ENCODE results near the gene MT1B. TPM values are rescaled to one million over a fixed set of nuclear protein-coding genes. Genes with fewer than 3 reads are reported as not detected.

Gene MT1B
- total and polyA plus RNA-seq, 2 of the 13 experiments (the other 11 are each of a cell fraction or from before 2014, with no cell fraction given), result 0.89 TPM; not detected in 1

DNA sequence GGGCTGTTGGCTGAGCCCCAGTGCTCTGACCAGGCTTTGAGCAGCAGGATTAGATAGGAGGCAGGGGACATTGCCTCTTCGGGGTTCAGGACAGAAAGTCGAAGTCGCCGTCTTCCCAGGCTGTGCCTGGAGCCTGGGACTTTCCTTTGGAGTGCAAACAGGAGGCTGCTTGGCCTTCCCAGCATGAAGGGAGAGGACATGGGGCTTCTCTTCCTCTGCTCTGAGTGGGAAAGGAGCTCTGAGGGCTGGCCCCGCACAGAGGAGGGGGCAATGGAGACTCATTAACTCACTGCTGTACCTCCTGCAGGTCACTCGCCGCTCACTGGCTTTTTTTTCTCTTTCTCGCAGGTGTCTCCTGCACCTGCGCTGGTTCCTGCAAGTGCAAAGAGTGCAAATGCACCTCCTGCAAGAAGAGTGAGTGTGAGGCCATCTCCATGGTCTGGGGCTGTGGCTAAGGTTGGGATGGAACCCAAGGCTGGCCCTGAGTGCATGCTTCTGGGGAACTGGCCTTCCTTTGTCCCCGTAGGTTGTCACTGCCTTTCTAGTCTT lies 6.7 kb downstream of the MT1B start:
- Histone ChIP-seq H3K9ac (ENCODE audit: insufficient read depth, low read depth, low read length) (peak overlapping the region; percentile 30; the same call in 1 of the 2 replicates), H4K20me1 (ENCODE audit: insufficient read depth, low read length) (no peaks in the 10 kb centered on the region), H2AFZ (ENCODE audit: low read length) (peak overlapping the region; percentile 20), H3K27me3 (ENCODE audit: control insufficient read depth in 1 of 2, insufficient read depth in 2 of 2, low read length in 2 of 2) (no peaks in the 10 kb centered on the region; a peak in 2 of 5 replicates), H3K9me3 (ENCODE audit: low read length) (no peaks in the 10 kb centered on the region), H3K27ac (ENCODE audit: extremely low read length, insufficient read depth, low read length) (no peak overlapping the region), H3K4me1 (ENCODE audit: insufficient read depth, low read length) (peaks cover 20% of the 10 kb centered on the region), H3K36me3 (replicated peaks in 1 of 2; ENCODE audit: control insufficient read depth in 1 of 2, insufficient read depth in 2 of 2, low read length in 2 of 2) (no peaks in the 10 kb centered on the region), H3K79me2 (ENCODE audit: insufficient read depth, low read length) (no peaks in the 10 kb centered on the region), H3K4me3 (replicated peaks in 1 of 3; ENCODE audit: insufficient read depth in 1 of 3, low read depth in 2 of 3, low read length in 3 of 3) (peak overlapping the region; percentile 77 to 82 (median 78)), H3K4me2 (ENCODE audit: low read depth, low read length) (peak overlapping the region; percentile 98)
- no TSS peak for BruUV-seq (replicated peaks)
- DNase-seq (ENCODE audit: low spot score), result no peak
- intact Hi-C loops (cut with micrococcal nuclease; ENCODE audit: unreplicated experiment) (loop anchor here (5.0 to 10.0 kb wide), 2 partner anchors 44 to 54 kb away; partner anchors contain the start of gene MT2A), in situ Hi-C loops (cut with HindIII; ENCODE audit: extremely low pct_ligation_motif_present, low pct_unique_long_range_greater_than_20kb) (no loop called here)
- no peak for FAIRE-seq
- WGBS (ENCODE audit: low lambda C conversion rate), result 21% methylated on average over 10 of the region's 10 CpGs
- ATAC-seq, result peak; percentile 50
- ChIA-PET POLR2A (interaction anchor here (1.2 kb wide), 1 partner anchor 10 kb away, joined by 4 read pairs; the partner anchor contains the start of gene MT1G), CTCF (ENCODE audit: low intra/inter-chr PET ratio, low total read pairs) (no interaction called here)
- TF ChIP-seq HNRNPL (IDR thresholded peaks at IDR 0.05; ENCODE audit: low read depth, low read length) (no peak), ZNF10 (CRISPR knock-in tag; IDR thresholded peaks at IDR 0.05; ENCODE audit: borderline replicate concordance, low read depth) (no peak), ZC3H13 (CRISPR knock-in tag; IDR thresholded peaks at IDR 0.05) (no peak), EEA1 (CRISPR knock-in tag; IDR thresholded peaks at IDR 0.05; ENCODE audit: borderline replicate concordance) (no peak), TOPORS (CRISPR knock-in tag; IDR thresholded peaks at IDR 0.05) (0 out of 2 replicates have a peak, but pooled peaks have one; percentile 38), ELF3 (CRISPR knock-in tag; IDR thresholded peaks at IDR 0.05) (no peak), TARDBP (CRISPR knock-in tag; IDR thresholded peaks at IDR 0.05) (peak; percentile 35; the same call in 1 of the 2 replicates), RBAK (CRISPR knock-in tag; IDR thresholded peaks at IDR 0.05) (no peak), MIER3 (CRISPR knock-in tag; IDR thresholded peaks at IDR 0.05; ENCODE audit: borderline replicate concordance) (no peak), NFYB (CRISPR knock-in tag; IDR thresholded peaks at IDR 0.05) (no peak), MTF1 (CRISPR knock-in tag; IDR thresholded peaks at IDR 0.05) (no peak)
- TF ChIP-seq, protein P1, sequence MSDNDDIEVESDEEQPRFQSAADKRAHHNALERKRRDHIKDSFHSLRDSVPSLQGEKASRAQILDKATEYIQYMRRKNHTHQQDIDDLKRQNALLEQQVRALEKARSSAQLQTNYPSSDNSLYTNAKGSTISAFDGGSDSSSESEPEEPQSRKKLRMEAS (IDR thresholded peaks at IDR 0.05), result 0 out of 2 replicates have a peak, but pooled peaks have one; percentile 18
- TF ChIP-seq, protein P2, sequence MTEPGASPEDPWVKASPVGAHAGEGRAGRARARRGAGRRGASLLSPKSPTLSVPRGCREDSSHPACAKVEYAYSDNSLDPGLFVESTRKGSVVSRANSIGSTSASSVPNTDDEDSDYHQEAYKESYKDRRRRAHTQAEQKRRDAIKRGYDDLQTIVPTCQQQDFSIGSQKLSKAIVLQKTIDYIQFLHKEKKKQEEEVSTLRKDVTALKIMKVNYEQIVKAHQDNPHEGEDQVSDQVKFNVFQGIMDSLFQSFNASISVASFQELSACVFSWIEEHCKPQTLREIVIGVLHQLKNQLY (CRISPR knock-in tag; IDR thresholded peaks at IDR 0.05), result no peak
- TF ChIP-seq, protein P3, sequence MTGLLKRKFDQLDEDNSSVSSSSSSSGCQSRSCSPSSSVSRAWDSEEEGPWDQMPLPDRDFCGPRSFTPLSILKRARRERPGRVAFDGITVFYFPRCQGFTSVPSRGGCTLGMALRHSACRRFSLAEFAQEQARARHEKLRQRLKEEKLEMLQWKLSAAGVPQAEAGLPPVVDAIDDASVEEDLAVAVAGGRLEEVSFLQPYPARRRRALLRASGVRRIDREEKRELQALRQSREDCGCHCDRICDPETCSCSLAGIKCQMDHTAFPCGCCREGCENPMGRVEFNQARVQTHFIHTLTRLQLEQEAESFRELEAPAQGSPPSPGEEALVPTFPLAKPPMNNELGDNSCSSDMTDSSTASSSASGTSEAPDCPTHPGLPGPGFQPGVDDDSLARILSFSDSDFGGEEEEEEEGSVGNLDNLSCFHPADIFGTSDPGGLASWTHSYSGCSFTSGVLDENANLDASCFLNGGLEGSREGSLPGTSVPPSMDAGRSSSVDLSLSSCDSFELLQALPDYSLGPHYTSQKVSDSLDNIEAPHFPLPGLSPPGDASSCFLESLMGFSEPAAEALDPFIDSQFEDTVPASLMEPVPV (CRISPR knock-in tag; IDR thresholded peaks at IDR 0.05), result peak; percentile 47; the same call in 1 of the 2 replicates
- TF ChIP-seq, protein P4, sequence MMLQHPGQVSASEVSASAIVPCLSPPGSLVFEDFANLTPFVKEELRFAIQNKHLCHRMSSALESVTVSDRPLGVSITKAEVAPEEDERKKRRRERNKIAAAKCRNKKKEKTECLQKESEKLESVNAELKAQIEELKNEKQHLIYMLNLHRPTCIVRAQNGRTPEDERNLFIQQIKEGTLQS (CRISPR knock-in tag; IDR thresholded peaks at IDR 0.05), result no peak
- TF ChIP-seq, protein P5, sequence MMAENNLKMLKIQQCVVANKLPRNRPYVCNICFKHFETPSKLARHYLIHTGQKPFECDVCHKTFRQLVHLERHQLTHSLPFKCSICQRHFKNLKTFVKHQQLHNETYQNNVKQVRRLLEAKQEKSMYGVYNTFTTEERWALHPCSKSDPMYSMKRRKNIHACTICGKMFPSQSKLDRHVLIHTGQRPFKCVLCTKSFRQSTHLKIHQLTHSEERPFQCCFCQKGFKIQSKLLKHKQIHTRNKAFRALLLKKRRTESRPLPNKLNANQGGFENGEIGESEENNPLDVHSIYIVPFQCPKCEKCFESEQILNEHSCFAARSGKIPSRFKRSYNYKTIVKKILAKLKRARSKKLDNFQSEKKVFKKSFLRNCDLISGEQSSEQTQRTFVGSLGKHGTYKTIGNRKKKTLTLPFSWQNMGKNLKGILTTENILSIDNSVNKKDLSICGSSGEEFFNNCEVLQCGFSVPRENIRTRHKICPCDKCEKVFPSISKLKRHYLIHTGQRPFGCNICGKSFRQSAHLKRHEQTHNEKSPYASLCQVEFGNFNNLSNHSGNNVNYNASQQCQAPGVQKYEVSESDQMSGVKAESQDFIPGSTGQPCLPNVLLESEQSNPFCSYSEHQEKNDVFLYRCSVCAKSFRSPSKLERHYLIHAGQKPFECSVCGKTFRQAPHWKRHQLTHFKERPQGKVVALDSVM (CRISPR knock-in tag; IDR thresholded peaks at IDR 0.05), result no peak
- TF ChIP-seq, protein P6, sequence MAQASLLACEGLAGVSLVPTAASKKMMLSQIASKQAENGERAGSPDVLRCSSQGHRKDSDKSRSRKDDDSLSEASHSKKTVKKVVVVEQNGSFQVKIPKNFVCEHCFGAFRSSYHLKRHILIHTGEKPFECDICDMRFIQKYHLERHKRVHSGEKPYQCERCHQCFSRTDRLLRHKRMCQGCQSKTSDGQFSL (CRISPR knock-in tag; IDR thresholded peaks at IDR 0.05), result no peak
- TF ChIP-seq, protein P7, sequence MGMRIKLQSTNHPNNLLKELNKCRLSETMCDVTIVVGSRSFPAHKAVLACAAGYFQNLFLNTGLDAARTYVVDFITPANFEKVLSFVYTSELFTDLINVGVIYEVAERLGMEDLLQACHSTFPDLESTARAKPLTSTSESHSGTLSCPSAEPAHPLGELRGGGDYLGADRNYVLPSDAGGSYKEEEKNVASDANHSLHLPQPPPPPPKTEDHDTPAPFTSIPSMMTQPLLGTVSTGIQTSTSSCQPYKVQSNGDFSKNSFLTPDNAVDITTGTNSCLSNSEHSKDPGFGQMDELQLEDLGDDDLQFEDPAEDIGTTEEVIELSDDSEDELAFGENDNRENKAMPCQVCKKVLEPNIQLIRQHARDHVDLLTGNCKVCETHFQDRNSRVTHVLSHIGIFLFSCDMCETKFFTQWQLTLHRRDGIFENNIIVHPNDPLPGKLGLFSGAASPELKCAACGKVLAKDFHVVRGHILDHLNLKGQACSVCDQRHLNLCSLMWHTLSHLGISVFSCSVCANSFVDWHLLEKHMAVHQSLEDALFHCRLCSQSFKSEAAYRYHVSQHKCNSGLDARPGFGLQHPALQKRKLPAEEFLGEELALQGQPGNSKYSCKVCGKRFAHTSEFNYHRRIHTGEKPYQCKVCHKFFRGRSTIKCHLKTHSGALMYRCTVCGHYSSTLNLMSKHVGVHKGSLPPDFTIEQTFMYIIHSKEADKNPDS (CRISPR knock-in tag; IDR thresholded peaks at IDR 0.05), result no peak
